Caki2 (cell line): ENCODE measurements around the gene WWOX. TPM values are rescaled to one million over a fixed set of nuclear protein-coding genes. Genes with fewer than 3 reads are reported as not detected.

Experiments
- DNase-seq: peaks from one replicate; pipeline ENCODE4 v3.0.0-alpha.2; 2015; ENCODE audit warnings: low read depth
- in situ Hi-C: cut with HindIII; loops from 2 replicates; pipeline ENCODE4 v1.10.0; 2016; ENCODE audit warnings: low sequenced_read_pairs, low pct_unique_long_range_greater_than_20kb, mixed read lengths
- total RNA-seq: library from RNA; depleted of rRNA; stranded (reverse); fragments of >200 nt; shearing (Covaris generic); gene quantifications from 2 replicates; pipeline ENCODE4 v1.2.3, GENCODE V29; 2014; ENCODE audit warnings: low replicate concordance

Gene WWOX
- total RNA-seq, 1 experiment from 2014 or later, result 15.1 TPM

GRCh38 chr16:79054211-79054984 is 954.9 kb downstream of the WWOX start:
- in situ Hi-C loops, result no loop called here
- DNase-seq, result no peak

- no peak for DNase-seq
- in situ Hi-C loops, result no loop called here
Observed at GRCh38 chr16:79055251-79055970, 956.0 kb downstream of the WWOX start.

- in situ Hi-C loops, result no loop called here
- no peak for DNase-seq
Observed at GRCh38 chr16:79061181-79061580, 961.7 kb downstream of the WWOX start.

GRCh38 chr16:79062336-79062735 is 962.9 kb downstream of the WWOX start:
- in situ Hi-C loops, result no loop called here
- no peak for DNase-seq

- in situ Hi-C loops, result no loop called here
- no peak for DNase-seq
Observed at GRCh38 chr16:79062821-79063220, 963.4 kb downstream of the WWOX start.

- no peak for DNase-seq
- in situ Hi-C loops, result no loop called here
Observed at GRCh38 chr16:79064256-79064972, 965.0 kb downstream of the WWOX start.

- in situ Hi-C loops, result no loop called here
- no peak for DNase-seq
Observed at GRCh38 chr16:79066561-79066960, 967.1 kb downstream of the WWOX start.

GRCh38 chr16:79067600-79067999 is 968.1 kb downstream of the WWOX start:
- DNase-seq, result no peak
- in situ Hi-C loops, result no loop called here

GRCh38 chr16:79069121-79069520 is 969.7 kb downstream of the WWOX start:
- in situ Hi-C loops, result no loop called here

GRCh38 chr16:79069633-79070032 is 970.2 kb downstream of the WWOX start:
- DNase-seq, result no peak
- in situ Hi-C loops, result no loop called here

More at GRCh38 chr16:79069121-79069520, 969.7 kb downstream of the WWOX start:
- no peak for DNase-seq

GRCh38 chr16:79071424-79071823 is 972.0 kb downstream of the WWOX start:
- in situ Hi-C loops, result no loop called here
- DNase-seq, result no peak

- no peak for DNase-seq
- in situ Hi-C loops, result no loop called here
Observed at GRCh38 chr16:79072517-79072916, 973.1 kb downstream of the WWOX start.

GRCh38 chr16:79073566-79073965 is 974.1 kb downstream of the WWOX start:
- in situ Hi-C loops, result no loop called here
- DNase-seq, result no peak

GRCh38 chr16:79074541-79074940 is 975.1 kb downstream of the WWOX start:
- no peak for DNase-seq
- in situ Hi-C loops, result no loop called here

GRCh38 chr16:79074951-79075350 is 975.5 kb downstream of the WWOX start:
- no peak for DNase-seq
- in situ Hi-C loops, result no loop called here

- no peak for DNase-seq
- in situ Hi-C loops, result no loop called here
Observed at GRCh38 chr16:79076047-79076767, 976.8 kb downstream of the WWOX start.

GRCh38 chr16:79077346-79077745 is 977.9 kb downstream of the WWOX start:
- in situ Hi-C loops, result no loop called here
- no peak for DNase-seq

GRCh38 chr16:79079656-79080420 is 980.4 kb downstream of the WWOX start:
- DNase-seq, result no peak
- in situ Hi-C loops, result no loop called here
